Right renal cortex interstitium (tissue), 3 donors: ENCODE results near the gene KCNQ1. TPM values are rescaled to one million over a fixed set of nuclear protein-coding genes. Genes with fewer than 3 reads are reported as not detected.
"Not testable (repeated sequence)": the region's sequence is repeated elsewhere in the genome, so short reads cannot be mapped to it uniquely, and the experiment has no call there.

Experiments
- DNase-seq, 3 donors: peaks; one replicate each; pipeline ENCODE4 v3.0.0-alpha.2; 2013; ENCODE audit warnings: low read depth in 3 of 3, low spot score in 2 of 3
- polyA plus RNA-seq, 3 donors: library from polyadenylated mRNA; unstranded; fragments of 120-200 nt; gene quantifications; one replicate each; pipeline ENCODE4 v1.2.1, GENCODE V29; 2013; ENCODE audit not compliant: insufficient read length in 3 of 3

Gene KCNQ1
- polyA plus RNA-seq, 3 donors: 8.4 to 11.8 (median 10.2) TPM

GRCh38 chr11:2471048-2471803 is 26.4 kb downstream of the KCNQ1 start:
- no peak for DNase-seq

GRCh38 chr11:2471804-2472096 is 26.9 kb downstream of the KCNQ1 start:
- DNase-seq: no peak

- DNase-seq: no peak
Measured at GRCh38 chr11:2472428-2473186, 27.8 kb downstream of the KCNQ1 start.

- no peak for DNase-seq
Measured at GRCh38 chr11:2473361-2474058, 28.7 kb downstream of the KCNQ1 start.

- no peak for DNase-seq
Measured at GRCh38 chr11:2474059-2474901, 29.5 kb downstream of the KCNQ1 start.

- no peak for DNase-seq
Measured at GRCh38 chr11:2475136-2475918, 30.5 kb downstream of the KCNQ1 start.

GRCh38 chr11:2477254-2477653 is 32.4 kb downstream of the KCNQ1 start:
- DNase-seq: no peak

- no peak for DNase-seq
Measured at GRCh38 chr11:2477936-2478335, 33.1 kb downstream of the KCNQ1 start.

- not testable (repeated sequence) for DNase-seq
Measured at GRCh38 chr11:2480067-2480873, 35.5 kb downstream of the KCNQ1 start.

- no peak for DNase-seq
Measured at GRCh38 chr11:2480874-2481220, 36.0 kb downstream of the KCNQ1 start.

- no peak for DNase-seq
Measured at GRCh38 chr11:2481253-2481652, 36.4 kb downstream of the KCNQ1 start.

GRCh38 chr11:2482204-2482603 is 37.4 kb downstream of the KCNQ1 start:
- no peak for DNase-seq

GRCh38 chr11:2482745-2483144 is 37.9 kb downstream of the KCNQ1 start:
- no peak for DNase-seq

- no peak for DNase-seq
Measured at GRCh38 chr11:2483426-2483825, 38.6 kb downstream of the KCNQ1 start.

- DNase-seq: no peak
Measured at GRCh38 chr11:2484576-2485125, 39.8 kb downstream of the KCNQ1 start.

GRCh38 chr11:2488004-2488403 is 43.2 kb downstream of the KCNQ1 start:
- no peak for DNase-seq

GRCh38 chr11:2489083-2489482 is 44.3 kb downstream of the KCNQ1 start:
- no peak for DNase-seq

GRCh38 chr11:2497951-2498350 is 53.1 kb downstream of the KCNQ1 start:
- DNase-seq: not testable (repeated sequence)

GRCh38 chr11:2498750-2499149 is 53.9 kb downstream of the KCNQ1 start:
- no peak for DNase-seq
